GM19099 (cell line): ENCODE measurements around the gene UMAD1.

Experiments
- POLR2A ChIP-seq: IDR thresholded peaks from 3 replicates; pipeline ENCODE4 v1.6.1; 2011; ENCODE audit warnings: low read depth; ENCODE audit not compliant: insufficient read length; ENCODE audit errors: extremely low read depth

UMAD1 gene

GRCh38 chr7:7681191-7681935, 40.8 kb downstream of the UMAD1 start:
- no peak for TF ChIP-seq POLR2A

- TF ChIP-seq POLR2A: no peak
These were observed 41.4 kb downstream of the UMAD1 start for GRCh38 chr7:7681936-7682329.

DNA sequence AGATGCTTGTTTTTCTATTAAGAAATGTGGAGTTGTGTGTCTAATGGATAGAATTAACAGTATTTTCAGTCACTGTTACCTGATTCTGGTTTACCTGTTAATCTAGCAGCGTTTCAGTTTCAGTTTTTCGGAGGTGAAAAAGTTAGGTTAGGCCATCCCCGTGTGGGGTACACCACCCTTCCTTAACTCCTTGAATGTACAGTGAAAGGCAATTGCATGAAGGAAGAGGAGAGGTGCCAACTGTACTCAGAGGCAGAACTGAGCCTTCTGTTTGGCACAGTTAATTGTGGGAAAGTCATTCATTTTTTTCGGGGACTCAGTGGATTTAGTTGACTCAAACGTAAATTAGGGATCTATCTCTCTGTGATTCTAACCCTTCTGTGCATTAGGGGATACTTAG, 42.3 kb downstream of the UMAD1 start:
- TF ChIP-seq POLR2A: no peak

DNA sequence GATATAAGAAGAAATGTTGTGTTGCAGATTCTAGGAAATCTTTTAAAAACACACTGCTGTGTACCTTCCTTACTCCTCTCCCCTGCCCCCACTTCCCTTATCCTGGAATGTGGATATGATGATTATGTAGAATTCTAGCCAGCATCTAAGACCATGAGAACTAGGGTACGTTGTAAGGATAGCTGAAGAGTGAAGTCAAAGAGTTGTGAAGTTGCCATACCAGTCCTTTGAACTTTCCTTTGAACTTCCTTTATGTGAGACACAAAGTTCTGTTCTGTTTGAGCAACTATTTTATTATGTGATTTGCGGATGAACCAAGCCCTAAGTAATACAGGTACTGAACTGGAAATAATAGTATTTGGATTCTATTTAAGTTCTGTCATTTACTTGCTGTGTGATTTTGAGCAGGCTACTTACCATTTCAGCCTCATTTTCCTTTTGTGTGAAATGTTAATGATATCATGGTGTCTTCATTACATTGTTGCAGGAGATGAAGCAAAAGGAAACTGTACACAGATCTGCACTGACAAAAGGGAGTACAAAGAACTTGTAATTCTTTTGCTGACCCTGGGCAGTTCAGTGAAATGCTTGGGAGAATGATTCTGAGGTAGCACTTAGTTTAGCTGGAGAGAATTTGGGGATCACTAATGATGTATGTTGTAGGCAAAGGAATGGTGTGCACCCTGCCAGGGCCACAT, 46.4 kb downstream of the UMAD1 start:
- no peak for TF ChIP-seq POLR2A

GRCh38 chr7:7687800-7688199, 47.2 kb downstream of the UMAD1 start:
- TF ChIP-seq POLR2A: no peak

- no peak for TF ChIP-seq POLR2A
These were observed 47.8 kb downstream of the UMAD1 start for GRCh38 chr7:7688310-7688709.

DNA sequence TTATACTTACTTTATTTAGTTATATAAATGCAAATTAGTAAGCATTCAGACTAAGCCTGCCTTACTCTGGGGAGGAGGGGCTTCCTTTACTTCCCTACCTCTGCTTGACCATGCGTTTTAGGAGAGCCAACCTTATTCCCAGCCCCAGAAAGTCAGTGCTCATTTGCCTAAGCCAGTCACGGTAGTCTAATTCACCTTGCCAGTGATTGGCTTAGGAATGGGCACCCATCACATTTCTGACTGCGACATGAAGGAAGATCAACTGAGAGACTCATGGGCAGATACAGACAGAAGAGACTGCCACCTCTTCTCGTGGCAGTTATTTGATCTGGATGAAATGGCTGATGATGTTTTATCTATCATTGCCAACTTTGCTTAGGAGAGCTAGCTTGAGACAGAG, 48.4 kb downstream of the UMAD1 start:
- no peak for TF ChIP-seq POLR2A

DNA sequence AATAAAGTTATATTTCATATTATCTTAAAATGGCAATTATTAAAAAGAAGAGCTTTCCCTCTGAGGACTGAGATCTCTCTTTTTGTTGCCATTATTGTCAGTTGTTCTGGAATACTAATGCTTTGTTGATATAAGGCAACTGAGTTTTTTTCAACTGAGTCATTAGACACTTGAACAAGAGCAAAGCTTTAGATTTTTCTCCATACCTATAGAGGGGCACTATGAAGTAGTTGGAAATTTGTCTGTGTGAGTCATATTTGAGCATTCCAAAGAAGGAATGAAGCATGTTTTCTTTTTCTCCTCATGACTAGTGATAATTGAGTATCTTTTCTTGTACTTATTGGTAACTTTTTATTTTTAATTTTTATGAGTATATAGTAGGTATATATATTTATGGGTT, 53.3 kb downstream of the UMAD1 start:
- TF ChIP-seq POLR2A: no peak

GRCh38 chr7:7694542-7694941, 54.0 kb downstream of the UMAD1 start:
- no peak for TF ChIP-seq POLR2A

DNA sequence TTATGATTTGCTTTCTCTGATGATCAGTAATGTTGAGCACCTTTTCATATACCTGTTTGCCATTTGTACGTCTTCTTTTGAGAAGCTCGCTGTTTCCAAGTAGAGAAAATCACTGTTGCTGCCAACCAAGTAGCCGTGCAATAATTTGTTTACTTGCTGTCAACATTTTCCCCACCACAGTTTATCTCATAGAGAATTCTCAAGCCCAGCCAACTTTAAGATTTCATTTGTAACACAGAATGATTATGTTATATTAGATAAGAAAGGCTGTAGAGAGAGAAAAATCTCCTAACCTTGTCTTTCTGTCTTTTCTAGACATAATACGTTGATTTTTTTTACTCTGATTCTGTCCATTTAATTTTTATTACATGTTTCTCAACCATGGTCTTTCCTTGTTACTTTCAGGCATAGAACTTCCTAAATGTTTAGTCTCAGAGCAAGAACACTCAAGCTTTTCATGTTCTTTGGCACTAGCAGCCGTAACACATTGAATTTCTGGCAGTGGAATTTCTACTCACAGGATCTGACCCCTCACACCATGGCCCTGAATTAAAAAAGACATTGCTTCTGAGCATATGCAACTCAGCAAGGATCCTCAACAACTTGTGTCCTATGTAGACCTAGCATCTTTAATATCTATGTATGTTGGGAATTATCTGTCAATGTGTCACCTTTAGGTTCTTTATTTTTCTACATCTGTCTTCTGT, 54.7 kb downstream of the UMAD1 start:
- no peak for TF ChIP-seq POLR2A

GRCh38 chr7:7696458-7697119, 56.0 kb downstream of the UMAD1 start:
- no peak for TF ChIP-seq POLR2A

GRCh38 chr7:7698930-7699329, 58.4 kb downstream of the UMAD1 start:
- no peak for TF ChIP-seq POLR2A

GRCh38 chr7:7699380-7699779, 58.8 kb downstream of the UMAD1 start:
- no peak for TF ChIP-seq POLR2A

DNA sequence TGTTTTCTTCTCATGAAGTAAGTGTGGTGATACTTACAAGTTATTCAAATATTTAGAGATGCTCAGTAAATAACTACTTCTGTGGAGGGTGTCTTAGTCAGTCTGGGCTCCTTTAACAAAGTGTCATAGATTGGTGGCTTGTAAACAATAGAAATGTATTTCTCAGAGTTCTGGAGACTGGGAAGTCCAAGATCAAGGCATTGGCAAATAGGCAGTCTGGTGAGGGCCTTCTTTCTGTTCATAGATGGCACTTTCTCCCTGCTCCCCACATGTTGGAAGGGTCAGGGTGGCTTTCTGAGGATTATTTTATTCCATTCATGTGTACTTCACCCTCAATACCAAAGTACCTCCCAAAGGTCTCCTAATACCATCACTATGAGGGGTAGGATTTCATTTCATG, 59.4 kb downstream of the UMAD1 start:
- no peak for TF ChIP-seq POLR2A

DNA sequence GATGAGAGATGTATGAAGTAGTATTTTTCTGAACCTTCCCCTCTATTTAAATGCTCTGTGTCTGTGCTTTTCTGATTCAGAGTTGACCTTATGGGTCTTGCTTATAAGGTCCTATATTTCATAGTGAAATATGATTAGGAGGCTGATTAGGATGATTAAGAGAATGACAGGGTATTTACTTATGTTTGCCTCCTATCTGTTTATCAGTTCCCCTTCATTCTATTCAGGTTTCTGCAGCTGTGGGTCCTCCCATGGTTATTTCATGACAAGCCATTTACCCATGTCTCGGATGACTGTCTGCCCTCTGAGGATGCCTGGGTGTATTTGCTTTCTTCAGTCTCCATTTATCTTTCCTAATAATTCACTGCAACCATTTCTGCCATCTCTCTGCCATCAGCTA, 61.0 kb downstream of the UMAD1 start:
- no peak for TF ChIP-seq POLR2A
